ENCODE results near the gene ALDH1B1. TPM values are rescaled to one million over a fixed set of nuclear protein-coding genes. Genes with fewer than 3 reads are reported as not detected.

The ALDH1B1 gene
- total RNA-seq, 1 experiment from 2014 or later: 46.6 TPM

DNA sequence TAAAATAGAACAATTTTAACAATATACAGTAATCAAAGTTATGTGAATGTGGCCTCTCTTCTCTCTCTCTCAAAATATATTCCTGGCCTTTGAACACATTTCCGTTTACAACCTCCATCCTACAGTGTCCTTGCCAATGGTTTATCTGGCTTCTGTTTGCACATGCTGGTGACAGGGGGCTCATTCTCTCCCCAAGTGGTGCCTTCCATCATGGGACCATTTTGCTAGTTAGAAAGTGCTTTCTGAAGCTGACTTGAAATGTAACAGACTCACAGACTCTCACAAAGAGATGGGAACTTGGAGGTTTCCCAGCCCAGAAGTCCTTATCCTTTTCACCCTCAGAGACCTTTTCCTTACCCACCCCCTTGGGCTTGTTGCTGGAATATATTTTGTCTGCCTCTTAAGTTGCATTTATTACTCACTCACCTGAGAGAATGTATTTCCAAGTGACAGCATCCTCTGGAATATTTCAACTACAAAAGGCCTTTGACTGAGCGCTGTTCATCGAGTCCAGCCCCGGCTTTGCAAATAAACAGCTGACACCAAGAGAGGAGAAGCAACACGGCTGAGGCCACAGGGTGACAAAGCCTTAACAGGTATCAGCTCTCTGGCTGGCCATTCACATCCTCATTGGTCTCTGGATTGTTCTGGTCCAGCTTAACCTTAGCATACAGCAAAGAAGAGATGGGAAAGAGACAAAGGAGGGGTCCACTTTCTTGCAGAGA, 17.5 kb upstream of the ALDH1B1 start:
- no TSS peak for BruUV-seq (replicated peaks)
- H4K20me1 ChIP-seq (ENCODE audit: insufficient read depth): no peaks in the 10 kb centered on the region
- H3K36me3 ChIP-seq (ENCODE audit: control insufficient read depth in 1 of 2, insufficient read depth in 2 of 2, low read length in 2 of 2): no peaks in the 10 kb centered on the region
- H3K4me3 ChIP-seq (replicated peaks in 1 of 2; ENCODE audit: low read depth in 1 of 2, low read length in 2 of 2): no peak overlapping the region
- intact Hi-C loops (cut with micrococcal nuclease): no loop called here
- no peaks in the 10 kb centered on the region for H3K9me3 ChIP-seq (ENCODE audit: control insufficient read depth in 1 of 2, insufficient read depth in 1 of 2, low read depth in 1 of 2, low read length in 2 of 2)
- H3K9me2 ChIP-seq (ENCODE audit: insufficient read depth): no peaks in the 10 kb centered on the region
- H3K4me1 ChIP-seq (ENCODE audit: control insufficient read depth in 1 of 2, insufficient read depth in 2 of 2, low read length in 2 of 2): no peaks in the 10 kb centered on the region
- no peaks in the 10 kb centered on the region for H3K79me2 ChIP-seq (ENCODE audit: insufficient read depth, low read length)
- H3K27ac ChIP-seq (ENCODE audit: low read depth, low read length): no peak overlapping the region
- ChIA-PET CTCF (no interaction called here), RAD21 (ENCODE audit: low non-redundant PET in 1 of 2, low total read pairs in 2 of 2, uncharacterized antibody in 2 of 2, unreplicated experiment in 2 of 2) (no interaction called here), POLR2A (no interaction called here)
- ATAC-seq (no peak), DNase-seq (ENCODE audit: low read depth, low spot score) (no peak)
- no peaks in the 10 kb centered on the region; the same call in 1 of the 2 replicates for H3K27me3 ChIP-seq (ENCODE audit: insufficient read depth, low read length)
- TF ChIP-seq, protein P1, sequence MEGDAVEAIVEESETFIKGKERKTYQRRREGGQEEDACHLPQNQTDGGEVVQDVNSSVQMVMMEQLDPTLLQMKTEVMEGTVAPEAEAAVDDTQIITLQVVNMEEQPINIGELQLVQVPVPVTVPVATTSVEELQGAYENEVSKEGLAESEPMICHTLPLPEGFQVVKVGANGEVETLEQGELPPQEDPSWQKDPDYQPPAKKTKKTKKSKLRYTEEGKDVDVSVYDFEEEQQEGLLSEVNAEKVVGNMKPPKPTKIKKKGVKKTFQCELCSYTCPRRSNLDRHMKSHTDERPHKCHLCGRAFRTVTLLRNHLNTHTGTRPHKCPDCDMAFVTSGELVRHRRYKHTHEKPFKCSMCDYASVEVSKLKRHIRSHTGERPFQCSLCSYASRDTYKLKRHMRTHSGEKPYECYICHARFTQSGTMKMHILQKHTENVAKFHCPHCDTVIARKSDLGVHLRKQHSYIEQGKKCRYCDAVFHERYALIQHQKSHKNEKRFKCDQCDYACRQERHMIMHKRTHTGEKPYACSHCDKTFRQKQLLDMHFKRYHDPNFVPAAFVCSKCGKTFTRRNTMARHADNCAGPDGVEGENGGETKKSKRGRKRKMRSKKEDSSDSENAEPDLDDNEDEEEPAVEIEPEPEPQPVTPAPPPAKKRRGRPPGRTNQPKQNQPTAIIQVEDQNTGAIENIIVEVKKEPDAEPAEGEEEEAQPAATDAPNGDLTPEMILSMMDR (IDR thresholded peaks at IDR 0.05 in 2 of 3, conservative IDR thresholded peaks at IDR 0.05 in 1 of 3; ENCODE audit: borderline replicate concordance in 1 of 3, insufficient read depth in 1 of 3, low read depth in 2 of 3, low read length in 2 of 3): no peak
- no peak for TF ChIP-seq JUND (IDR thresholded peaks at IDR 0.05)
- TF ChIP-seq FOSL1 (IDR thresholded peaks at IDR 0.05; ENCODE audit: low read depth): no peak
- TF ChIP-seq SRF (IDR thresholded peaks at IDR 0.05; ENCODE audit: low read depth): no peak
- no peak for TF ChIP-seq EZH2 (IDR thresholded peaks at IDR 0.05)
- no peak for TF ChIP-seq ZNF274 (IDR thresholded peaks at IDR 0.05; ENCODE audit: low read depth, low read length)
- TF ChIP-seq, protein P2, sequence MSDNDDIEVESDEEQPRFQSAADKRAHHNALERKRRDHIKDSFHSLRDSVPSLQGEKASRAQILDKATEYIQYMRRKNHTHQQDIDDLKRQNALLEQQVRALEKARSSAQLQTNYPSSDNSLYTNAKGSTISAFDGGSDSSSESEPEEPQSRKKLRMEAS (IDR thresholded peaks at IDR 0.05): no peak
- TF ChIP-seq POLR2AphosphoS5 (IDR thresholded peaks at IDR 0.05; ENCODE audit: low read depth, low read length): no peak
- no peak for TF ChIP-seq CBX3 (IDR thresholded peaks at IDR 0.05; ENCODE audit: low read depth)
- TF ChIP-seq, protein P3, sequence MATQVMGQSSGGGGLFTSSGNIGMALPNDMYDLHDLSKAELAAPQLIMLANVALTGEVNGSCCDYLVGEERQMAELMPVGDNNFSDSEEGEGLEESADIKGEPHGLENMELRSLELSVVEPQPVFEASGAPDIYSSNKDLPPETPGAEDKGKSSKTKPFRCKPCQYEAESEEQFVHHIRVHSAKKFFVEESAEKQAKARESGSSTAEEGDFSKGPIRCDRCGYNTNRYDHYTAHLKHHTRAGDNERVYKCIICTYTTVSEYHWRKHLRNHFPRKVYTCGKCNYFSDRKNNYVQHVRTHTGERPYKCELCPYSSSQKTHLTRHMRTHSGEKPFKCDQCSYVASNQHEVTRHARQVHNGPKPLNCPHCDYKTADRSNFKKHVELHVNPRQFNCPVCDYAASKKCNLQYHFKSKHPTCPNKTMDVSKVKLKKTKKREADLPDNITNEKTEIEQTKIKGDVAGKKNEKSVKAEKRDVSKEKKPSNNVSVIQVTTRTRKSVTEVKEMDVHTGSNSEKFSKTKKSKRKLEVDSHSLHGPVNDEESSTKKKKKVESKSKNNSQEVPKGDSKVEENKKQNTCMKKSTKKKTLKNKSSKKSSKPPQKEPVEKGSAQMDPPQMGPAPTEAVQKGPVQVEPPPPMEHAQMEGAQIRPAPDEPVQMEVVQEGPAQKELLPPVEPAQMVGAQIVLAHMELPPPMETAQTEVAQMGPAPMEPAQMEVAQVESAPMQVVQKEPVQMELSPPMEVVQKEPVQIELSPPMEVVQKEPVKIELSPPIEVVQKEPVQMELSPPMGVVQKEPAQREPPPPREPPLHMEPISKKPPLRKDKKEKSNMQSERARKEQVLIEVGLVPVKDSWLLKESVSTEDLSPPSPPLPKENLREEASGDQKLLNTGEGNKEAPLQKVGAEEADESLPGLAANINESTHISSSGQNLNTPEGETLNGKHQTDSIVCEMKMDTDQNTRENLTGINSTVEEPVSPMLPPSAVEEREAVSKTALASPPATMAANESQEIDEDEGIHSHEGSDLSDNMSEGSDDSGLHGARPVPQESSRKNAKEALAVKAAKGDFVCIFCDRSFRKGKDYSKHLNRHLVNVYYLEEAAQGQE (IDR thresholded peaks at IDR 0.05; ENCODE audit: low read depth): no peak
- TF ChIP-seq SP1 (IDR thresholded peaks at IDR 0.05; ENCODE audit: low read depth): no peak
- TF ChIP-seq ZFX (IDR thresholded peaks at IDR 0.05): no peak
- TF ChIP-seq POLR2A (IDR thresholded peaks at IDR 0.05; ENCODE audit: borderline replicate concordance, extremely low read depth, insufficient read depth, insufficient read length): no peak
- no peak for TF ChIP-seq TCF7L2 (IDR thresholded peaks at IDR 0.05; ENCODE audit: borderline replicate concordance, extremely low read depth, insufficient read depth, insufficient read length)
- no peak for TF ChIP-seq SIN3A (IDR thresholded peaks at IDR 0.05; ENCODE audit: low read depth)
- TF ChIP-seq, protein P4, sequence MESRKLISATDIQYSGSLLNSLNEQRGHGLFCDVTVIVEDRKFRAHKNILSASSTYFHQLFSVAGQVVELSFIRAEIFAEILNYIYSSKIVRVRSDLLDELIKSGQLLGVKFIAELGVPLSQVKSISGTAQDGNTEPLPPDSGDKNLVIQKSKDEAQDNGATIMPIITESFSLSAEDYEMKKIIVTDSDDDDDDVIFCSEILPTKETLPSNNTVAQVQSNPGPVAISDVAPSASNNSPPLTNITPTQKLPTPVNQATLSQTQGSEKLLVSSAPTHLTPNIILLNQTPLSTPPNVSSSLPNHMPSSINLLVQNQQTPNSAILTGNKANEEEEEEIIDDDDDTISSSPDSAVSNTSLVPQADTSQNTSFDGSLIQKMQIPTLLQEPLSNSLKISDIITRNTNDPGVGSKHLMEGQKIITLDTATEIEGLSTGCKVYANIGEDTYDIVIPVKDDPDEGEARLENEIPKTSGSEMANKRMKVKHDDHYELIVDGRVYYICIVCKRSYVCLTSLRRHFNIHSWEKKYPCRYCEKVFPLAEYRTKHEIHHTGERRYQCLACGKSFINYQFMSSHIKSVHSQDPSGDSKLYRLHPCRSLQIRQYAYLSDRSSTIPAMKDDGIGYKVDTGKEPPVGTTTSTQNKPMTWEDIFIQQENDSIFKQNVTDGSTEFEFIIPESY (IDR thresholded peaks at IDR 0.05; ENCODE audit: extremely low read depth, insufficient replicate concordance, low read length): no peak
- TF ChIP-seq EZH2phosphoT487 (IDR thresholded peaks at IDR 0.05; ENCODE audit: borderline replicate concordance): no peak
- no peak overlapping the region for H2AFZ ChIP-seq (ENCODE audit: low read depth, low read length, poor library complexity, severe bottlenecking)
- no peak overlapping the region for H3K9ac ChIP-seq (ENCODE audit: low read length)
- H3K4me2 ChIP-seq (ENCODE audit: low read length): no peak overlapping the region

Measured in HCT116 (cell line).